22Rv1 (cell line): ENCODE measurements around the gene ANXA11.

ENCODE experiments used
- CTCF ChIP-seq: fragments of 450-650 bp; IDR thresholded peaks from 2 replicates; pipeline ENCODE4 v1.5.1; 2017; ENCODE audit warnings: mild to moderate bottlenecking
- ZFX ChIP-seq: fragments of 450-650 bp; IDR thresholded peaks from 2 replicates; pipeline ENCODE4 v1.6.1; 2017; ENCODE audit warnings: antibody characterized with exemption, borderline replicate concordance

- no peak for TF ChIP-seq CTCF
- no peak for TF ChIP-seq ZFX
These were observed 83.1 kb downstream of the ANXA11 start for GRCh38 chr10:80122110-80122710.
